H9 (cell line): Measurements from ENCODE around the gene TCF20. TPM values are rescaled to one million over a fixed set of nuclear protein-coding genes. Genes with fewer than 3 reads are reported as not detected.

Experiments used
- DNase-seq: peaks from one replicate; pipeline ENCODE4 v3.0.0-alpha.2; 2017
- H2AFZ ChIP-seq: one replicate; pipeline ENCODE4 v1.6.1; 2013; ENCODE audit warnings: mild to moderate bottlenecking, low read length, control low read depth, moderate library complexity
- H2AK5ac ChIP-seq: 2 replicates; pipeline ENCODE4 v1.6.1; 2013; ENCODE audit warnings: low read length, control low read depth, mixed read lengths; ENCODE audit not compliant: insufficient read length
- H2BK120ac ChIP-seq: one replicate; pipeline ENCODE4 v1.6.1; 2013; ENCODE audit warnings: low read depth, mild to moderate bottlenecking, low read length, control low read depth, inconsistent platforms; ENCODE audit not compliant: poor library complexity, severe bottlenecking
- H2BK12ac ChIP-seq: 2 replicates; pipeline ENCODE4 v1.6.1; 2013; ENCODE audit warnings: low read length, control low read depth, mixed read lengths, low read depth; ENCODE audit not compliant: insufficient read length
- H2BK15ac ChIP-seq: 2 replicates; pipeline ENCODE4 v1.6.1; 2013; ENCODE audit warnings: low read depth, low read length, control low read depth
- H2BK20ac ChIP-seq: one replicate; pipeline ENCODE4 v1.6.1; 2013; ENCODE audit warnings: low read depth, mild to moderate bottlenecking, low read length, control low read depth, inconsistent platforms; ENCODE audit not compliant: poor library complexity, severe bottlenecking
- H2BK5ac ChIP-seq: 2 replicates; pipeline ENCODE4 v1.6.1; 2013; ENCODE audit warnings: low read length, control low read depth, mixed read lengths; ENCODE audit not compliant: insufficient read length
- H3K14ac ChIP-seq: 2 replicates; pipeline ENCODE4 v1.6.1; 2013; ENCODE audit warnings: low read length, control low read depth; ENCODE audit not compliant: insufficient read depth
- H3K18ac ChIP-seq: 2 replicates; pipeline ENCODE4 v1.6.1; 2013; ENCODE audit warnings: low read depth, mild to moderate bottlenecking, mixed read lengths, low read length, control low read depth; ENCODE audit not compliant: insufficient read length
- H3K23ac ChIP-seq: 2 replicates; pipeline ENCODE4 v1.6.1; 2013; ENCODE audit warnings: low read length, control low read depth, mixed read lengths, low read depth; ENCODE audit not compliant: insufficient read length
- H3K23me2 ChIP-seq: 2 replicates; pipeline ENCODE4 v1.6.1; 2013; ENCODE audit warnings: low read depth, mild to moderate bottlenecking, mixed read lengths, low read length, control low read depth; ENCODE audit not compliant: insufficient read length, poor library complexity, severe bottlenecking
- H3K27ac ChIP-seq: 2 replicates; pipeline ENCODE4 v1.5.1; 2013; ENCODE audit warnings: low read length, control low read depth, mixed read lengths, low read depth; ENCODE audit not compliant: insufficient read length
- H3K27me3 ChIP-seq: 2 replicates; pipeline ENCODE4 v1.6.1; 2013; ENCODE audit warnings: low read length, control low read depth, inconsistent platforms; ENCODE audit not compliant: insufficient read depth
- H3K4ac ChIP-seq: 2 replicates; pipeline ENCODE4 v1.6.1; 2013; ENCODE audit warnings: low read depth, mild to moderate bottlenecking, control low read depth, inconsistent platforms, low read length, moderate library complexity
- H3K4me1 ChIP-seq: 2 replicates; pipeline ENCODE4 v1.6.1; 2013; ENCODE audit warnings: low read length, control low read depth, inconsistent platforms; ENCODE audit not compliant: insufficient read depth
- H3K4me2 ChIP-seq: 2 replicates; pipeline ENCODE4 v1.6.1; 2013; ENCODE audit warnings: low read length, control low read depth, mixed read lengths; ENCODE audit not compliant: insufficient read length, insufficient read depth
- H3K56ac ChIP-seq: 2 replicates; pipeline ENCODE4 v1.6.1; 2013; ENCODE audit warnings: low read depth, mild to moderate bottlenecking, mixed read lengths, low read length, control low read depth; ENCODE audit not compliant: insufficient read length
- H3K79me1 ChIP-seq: 2 replicates; pipeline ENCODE4 v1.6.1; 2013; ENCODE audit warnings: low read depth, mild to moderate bottlenecking, moderate library complexity, low read length, control low read depth, inconsistent platforms; ENCODE audit not compliant: insufficient read depth, poor library complexity, severe bottlenecking
- H3K79me2 ChIP-seq: 2 replicates; pipeline ENCODE4 v1.6.1; 2013; ENCODE audit warnings: low read length, control low read depth, inconsistent platforms; ENCODE audit not compliant: insufficient read depth
- H3K9ac ChIP-seq: 2 replicates; pipeline ENCODE4 v1.6.1; 2013; ENCODE audit warnings: low read length, control low read depth, mixed read lengths; ENCODE audit not compliant: insufficient read length; ENCODE audit errors: extremely low read depth
- H3K9me3 ChIP-seq: one replicate; pipeline ENCODE4 v1.6.1; 2013; ENCODE audit warnings: low read depth, low read length, inconsistent platforms; ENCODE audit not compliant: control insufficient read depth
- H3T11ph ChIP-seq: one replicate; pipeline ENCODE4 v1.6.1; 2013; ENCODE audit warnings: mild to moderate bottlenecking, low read length, control low read depth, inconsistent platforms
- H4K20me1 ChIP-seq: one replicate; pipeline ENCODE4 v1.6.1; 2013; ENCODE audit not compliant: control insufficient read depth, insufficient read length, insufficient read depth
- H4K5ac ChIP-seq: 2 replicates; pipeline ENCODE4 v1.6.1; 2013; ENCODE audit warnings: low read depth, mild to moderate bottlenecking, mixed read lengths, low read length, control low read depth; ENCODE audit not compliant: insufficient read length
- H4K8ac ChIP-seq: replicated peaks from 2 replicates; pipeline ENCODE4 v1.6.1; 2013; ENCODE audit warnings: low read length, control low read depth, mixed read lengths, low read depth; ENCODE audit not compliant: insufficient read length
- H4K91ac ChIP-seq: 2 replicates; pipeline ENCODE4 v1.6.1; 2013; ENCODE audit warnings: low read depth, mild to moderate bottlenecking, moderate library complexity, mixed read lengths, low read length, control low read depth; ENCODE audit not compliant: insufficient read length
- H3K27ac Mint-ChIP-seq, 3 experiments: 2 replicates in 2 of 3; 3 replicates in 1 of 3; pipeline ENCODE4 v1.8.0; 2020 to 2021; ENCODE audit warnings: mixed read lengths in 3 of 3, mild to moderate bottlenecking in 1 of 3, moderate library complexity in 1 of 3
- H3K27me3 Mint-ChIP-seq: 2 replicates; pipeline ENCODE4 v1.8.0; 2021; ENCODE audit warnings: low read depth, mild to moderate bottlenecking, moderate library complexity, mixed read lengths
- H3K36me3 Mint-ChIP-seq, 3 experiments: 2 replicates in 2 of 3; 3 replicates in 1 of 3; pipeline ENCODE4 v1.8.0; 2020 to 2021; ENCODE audit warnings: low read depth in 3 of 3, mixed read lengths in 3 of 3; ENCODE audit not compliant: insufficient read depth in 1 of 3
- H3K4me1 Mint-ChIP-seq, 2 experiments: 2 replicates each; pipeline ENCODE4 v1.8.0; 2020; ENCODE audit warnings: mixed read lengths in 2 of 2
- H3K4me3 Mint-ChIP-seq, 2 experiments: 2 replicates in 1 of 2; 3 replicates in 1 of 2; pipeline ENCODE4 v1.8.0; 2020 to 2021; ENCODE audit warnings: mild to moderate bottlenecking in 2 of 2, mixed read lengths in 2 of 2, moderate library complexity in 1 of 2
- H3K9me3 Mint-ChIP-seq, 2 experiments: 2 replicates in 1 of 2; 3 replicates in 1 of 2; pipeline ENCODE4 v1.8.0; 2020; ENCODE audit warnings: mild to moderate bottlenecking in 2 of 2, mixed read lengths in 2 of 2, moderate library complexity in 1 of 2
- total RNA-seq: library from RNA; stranded (reverse); gene quantifications from 2 replicates; pipeline ENCODE4 v1.2.1, GENCODE V29; 2021
- TF ChIP-seq, protein P1 (sequence below): fragments of 200-600 bp; sonication (generic); conservative IDR thresholded peaks from 3 replicates; pipeline ENCODE4 v1.8.0; 2021; ENCODE audit warnings: antibody characterized with exemption, mild to moderate bottlenecking

The TCF20 gene
- total RNA-seq, 1 experiment from 2014 or later: 75.6 TPM

- Histone ChIP-seq H4K20me1 (peaks cover 5% of the 10 kb centered on the region), H3K79me2 (no peaks in the 10 kb centered on the region), H3K14ac (no peak overlapping the region), H3K79me1 (no peaks in the 10 kb centered on the region), H3K27me3 (no peaks in the 10 kb centered on the region), H3K4me2 (no peak overlapping the region), H2AK5ac (no peak overlapping the region), H3K9ac (no peak overlapping the region), H4K5ac (no peak overlapping the region), H3K4me1 (peaks cover 6% of the 10 kb centered on the region; the same call in 1 of the 2 replicates), H3K27ac (no peak overlapping the region), H3K18ac (no peak overlapping the region), H3K23ac (no peak overlapping the region), H2BK12ac (no peak overlapping the region), H3K23me2 (peaks cover 3% of the 10 kb centered on the region), H2BK15ac (no peak overlapping the region), H2BK120ac (no peak overlapping the region), H2BK5ac (no peak overlapping the region), H4K8ac (no peak overlapping the region), H4K91ac (no peak overlapping the region), H3T11ph (no peak overlapping the region), H3K9me3 (no peaks in the 10 kb centered on the region), H3K4ac (no peak overlapping the region), H2BK20ac (no peak overlapping the region), H3K56ac (no peak overlapping the region), H2AFZ (no peak overlapping the region)
- no peaks in the 10 kb centered on the region for H3K9me3 Mint-ChIP-seq
- H3K36me3 Mint-ChIP-seq: peaks cover 0 to 1% (median 0%) of the 10 kb centered on the region in 3 experiments; a peak in 3 of 7 replicates
- no peak for DNase-seq
- 0 out of 7 replicates have a peak overlapping the region, but pooled peaks of 1 of the 3 experiments have one; percentile 32 for H3K27ac Mint-ChIP-seq
- peaks cover 17% of the 10 kb centered on the region for H3K27me3 Mint-ChIP-seq
- TF ChIP-seq, protein P1, sequence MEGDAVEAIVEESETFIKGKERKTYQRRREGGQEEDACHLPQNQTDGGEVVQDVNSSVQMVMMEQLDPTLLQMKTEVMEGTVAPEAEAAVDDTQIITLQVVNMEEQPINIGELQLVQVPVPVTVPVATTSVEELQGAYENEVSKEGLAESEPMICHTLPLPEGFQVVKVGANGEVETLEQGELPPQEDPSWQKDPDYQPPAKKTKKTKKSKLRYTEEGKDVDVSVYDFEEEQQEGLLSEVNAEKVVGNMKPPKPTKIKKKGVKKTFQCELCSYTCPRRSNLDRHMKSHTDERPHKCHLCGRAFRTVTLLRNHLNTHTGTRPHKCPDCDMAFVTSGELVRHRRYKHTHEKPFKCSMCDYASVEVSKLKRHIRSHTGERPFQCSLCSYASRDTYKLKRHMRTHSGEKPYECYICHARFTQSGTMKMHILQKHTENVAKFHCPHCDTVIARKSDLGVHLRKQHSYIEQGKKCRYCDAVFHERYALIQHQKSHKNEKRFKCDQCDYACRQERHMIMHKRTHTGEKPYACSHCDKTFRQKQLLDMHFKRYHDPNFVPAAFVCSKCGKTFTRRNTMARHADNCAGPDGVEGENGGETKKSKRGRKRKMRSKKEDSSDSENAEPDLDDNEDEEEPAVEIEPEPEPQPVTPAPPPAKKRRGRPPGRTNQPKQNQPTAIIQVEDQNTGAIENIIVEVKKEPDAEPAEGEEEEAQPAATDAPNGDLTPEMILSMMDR: no peak
- peaks cover 34 to 45% of the 10 kb centered on the region in 2 experiments for H3K4me1 Mint-ChIP-seq
- H3K4me3 Mint-ChIP-seq: no peak overlapping the region
Measured at GRCh38 chr22:42315392-42315756, 44.9 kb upstream of the TCF20 start.
